Measurements from ENCODE around the gene CNTNAP2.

CNTNAP2 gene

DNA sequence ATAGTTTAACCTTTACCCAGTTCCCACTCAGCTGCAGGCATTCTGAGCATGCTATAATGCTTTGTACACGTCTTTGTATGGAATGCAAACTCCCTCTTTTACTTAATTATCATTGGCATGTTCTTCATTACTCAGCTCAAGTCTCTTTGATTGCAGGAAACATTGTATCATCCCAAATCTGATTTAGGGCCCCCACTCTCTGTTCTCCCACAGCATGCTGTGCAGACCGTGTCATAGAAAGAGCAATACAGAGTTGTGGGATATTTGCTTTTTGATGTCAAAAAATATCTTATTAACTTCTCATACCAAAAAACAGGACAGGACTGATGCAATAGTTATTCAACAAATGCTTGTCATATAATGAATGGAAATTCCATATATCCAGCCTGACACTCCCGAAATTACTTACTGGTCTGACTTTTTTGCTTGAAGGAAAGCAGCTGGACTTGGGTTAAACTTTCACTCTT lies 1392.5 kb downstream of the CNTNAP2 start:
- no peak overlapping the region for H3K4me3 ChIP-seq (ENCODE audit: low read depth, low read length)
- TF ChIP-seq, protein P1, sequence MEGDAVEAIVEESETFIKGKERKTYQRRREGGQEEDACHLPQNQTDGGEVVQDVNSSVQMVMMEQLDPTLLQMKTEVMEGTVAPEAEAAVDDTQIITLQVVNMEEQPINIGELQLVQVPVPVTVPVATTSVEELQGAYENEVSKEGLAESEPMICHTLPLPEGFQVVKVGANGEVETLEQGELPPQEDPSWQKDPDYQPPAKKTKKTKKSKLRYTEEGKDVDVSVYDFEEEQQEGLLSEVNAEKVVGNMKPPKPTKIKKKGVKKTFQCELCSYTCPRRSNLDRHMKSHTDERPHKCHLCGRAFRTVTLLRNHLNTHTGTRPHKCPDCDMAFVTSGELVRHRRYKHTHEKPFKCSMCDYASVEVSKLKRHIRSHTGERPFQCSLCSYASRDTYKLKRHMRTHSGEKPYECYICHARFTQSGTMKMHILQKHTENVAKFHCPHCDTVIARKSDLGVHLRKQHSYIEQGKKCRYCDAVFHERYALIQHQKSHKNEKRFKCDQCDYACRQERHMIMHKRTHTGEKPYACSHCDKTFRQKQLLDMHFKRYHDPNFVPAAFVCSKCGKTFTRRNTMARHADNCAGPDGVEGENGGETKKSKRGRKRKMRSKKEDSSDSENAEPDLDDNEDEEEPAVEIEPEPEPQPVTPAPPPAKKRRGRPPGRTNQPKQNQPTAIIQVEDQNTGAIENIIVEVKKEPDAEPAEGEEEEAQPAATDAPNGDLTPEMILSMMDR (IDR thresholded peaks at IDR 0.05; ENCODE audit: low read depth, low read length): no peak
- in situ Hi-C loops (cut with HindIII; ENCODE audit: low sequenced_read_pairs): no loop called here
- DNase-seq (ENCODE audit: low read depth, low spot score): peak; percentile 45

DNA sequence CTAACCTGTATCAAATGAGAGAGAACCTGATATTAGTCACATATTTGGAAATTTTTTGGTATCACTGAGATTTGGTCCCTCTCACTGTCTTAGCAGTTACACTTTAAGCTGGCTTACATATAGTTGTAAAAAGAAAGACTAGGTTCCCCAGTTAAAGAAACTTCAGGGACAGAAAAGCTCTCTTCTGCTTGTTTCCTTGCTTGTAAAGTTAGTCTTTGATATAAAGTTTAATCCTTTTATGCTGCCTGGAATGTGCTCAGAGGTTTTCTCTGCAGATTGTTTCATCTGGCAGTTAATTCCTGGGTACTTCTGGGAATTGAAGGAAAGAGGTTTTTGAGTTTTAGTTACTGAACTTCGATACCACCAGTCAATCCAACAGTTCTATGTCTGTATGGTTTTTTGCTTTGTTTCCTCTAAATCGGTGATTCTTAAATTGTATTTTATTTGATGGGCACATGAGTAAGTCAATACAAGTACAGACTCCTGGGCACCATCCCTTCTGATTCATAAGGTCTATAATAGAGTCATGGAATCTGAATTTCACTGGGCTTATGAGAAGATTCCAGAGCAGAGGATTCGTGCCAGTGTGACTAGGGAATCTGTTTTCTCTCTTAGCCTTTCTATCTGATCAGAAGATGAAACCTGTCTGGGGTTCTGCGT lies 1393.1 kb downstream of the CNTNAP2 start:
- in situ Hi-C loops (cut with HindIII; ENCODE audit: low sequenced_read_pairs): no loop called here
- TF ChIP-seq, protein P1 (IDR thresholded peaks at IDR 0.05; ENCODE audit: low read depth, low read length): no peak
- H3K4me3 ChIP-seq (ENCODE audit: low read depth, low read length): no peak overlapping the region
- peak; percentile 38 for DNase-seq (ENCODE audit: low read depth, low spot score)

DNA sequence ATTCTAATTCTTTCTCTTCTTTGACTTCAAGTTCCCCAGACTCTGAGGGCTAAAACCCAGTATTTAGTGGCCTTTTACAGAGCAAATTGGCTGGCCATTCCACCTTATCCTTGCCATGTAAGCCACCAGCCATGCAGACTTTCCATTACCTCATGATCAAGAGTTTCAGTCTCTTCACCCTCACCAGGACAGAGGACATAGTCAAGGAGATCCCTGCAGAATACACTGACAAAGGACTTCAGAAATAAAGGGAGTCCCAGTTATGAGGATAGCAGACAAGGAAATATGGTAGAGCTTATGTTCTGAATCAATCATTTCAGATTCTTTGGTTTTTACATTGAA lies 1393.6 kb downstream of the CNTNAP2 start:
- H3K4me3 ChIP-seq (ENCODE audit: low read depth, low read length): no peak overlapping the region
- DNase-seq (ENCODE audit: low read depth, low spot score): no peak
- TF ChIP-seq, protein P1 (IDR thresholded peaks at IDR 0.05; ENCODE audit: low read depth, low read length): no peak
- in situ Hi-C loops (cut with HindIII; ENCODE audit: low sequenced_read_pairs): no loop called here

DNA sequence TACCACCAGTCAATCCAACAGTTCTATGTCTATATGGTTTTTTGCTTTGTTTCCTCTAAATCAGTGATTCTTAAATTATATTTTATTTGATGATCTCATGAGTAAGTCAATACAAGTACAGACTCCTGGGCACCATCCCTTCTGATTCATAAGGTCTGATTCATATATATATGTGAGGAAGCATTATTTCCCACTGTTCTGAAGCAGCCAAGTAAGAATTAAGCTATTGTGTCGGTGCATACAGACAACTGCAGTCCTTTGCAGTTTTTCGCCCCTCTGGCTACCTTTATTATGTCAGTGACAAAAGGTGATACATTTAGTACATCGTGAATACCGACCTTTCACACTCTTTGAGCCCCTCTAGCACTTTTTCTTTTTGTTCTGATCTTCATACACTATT lies 1394.3 kb downstream of the CNTNAP2 start:
- DNase-seq (ENCODE audit: low read depth, low spot score): peak; percentile 73
- no peak overlapping the region for H3K4me3 ChIP-seq (ENCODE audit: low read depth, low read length)
- TF ChIP-seq, protein P1 (IDR thresholded peaks at IDR 0.05; ENCODE audit: low read depth, low read length): no peak
- in situ Hi-C loops (cut with HindIII; ENCODE audit: low sequenced_read_pairs): no loop called here

DNA sequence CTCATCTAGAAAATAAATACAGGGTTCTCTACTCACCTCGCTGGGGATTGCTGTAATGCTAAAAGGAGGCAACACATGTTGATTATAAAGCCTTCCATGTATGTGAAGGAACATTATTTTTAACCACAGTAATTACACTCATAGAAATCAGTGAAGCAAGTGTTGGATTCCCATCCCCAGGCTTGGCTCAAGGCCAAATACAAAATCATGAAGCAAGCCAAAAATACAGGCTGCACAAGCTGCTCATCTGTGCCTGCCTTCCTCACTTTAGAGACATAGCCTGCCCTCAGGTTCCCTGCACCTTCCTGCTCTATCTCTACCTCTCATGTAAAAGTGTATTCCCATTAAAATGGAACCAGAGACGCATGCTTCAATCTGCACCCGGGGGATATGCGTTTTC lies 1396.8 kb downstream of the CNTNAP2 start:
- no peak overlapping the region for H3K4me3 ChIP-seq (ENCODE audit: low read depth, low read length)
- TF ChIP-seq, protein P1 (IDR thresholded peaks at IDR 0.05; ENCODE audit: low read depth, low read length): no peak
- DNase-seq (ENCODE audit: low read depth, low spot score): no peak
- in situ Hi-C loops (cut with HindIII; ENCODE audit: low sequenced_read_pairs): no loop called here

DNA sequence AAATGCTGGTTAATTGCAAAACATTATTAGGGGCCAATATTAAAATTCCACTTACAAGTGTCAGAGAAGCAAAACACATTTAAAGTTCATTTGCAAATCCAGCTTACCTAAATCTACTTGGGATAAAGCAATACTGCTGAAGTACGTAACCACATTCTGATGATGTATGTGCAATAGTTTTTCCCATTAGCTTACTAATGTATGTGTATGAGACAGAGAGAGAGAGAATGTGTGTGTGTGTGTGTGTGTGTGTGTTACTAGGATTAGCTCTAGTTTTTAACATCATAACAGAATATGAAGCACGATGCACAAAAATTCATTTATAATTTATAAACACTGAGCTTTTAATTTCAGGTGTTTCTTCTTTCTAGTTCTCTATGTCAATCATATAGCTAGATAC lies 1399.8 kb downstream of the CNTNAP2 start:
- TF ChIP-seq, protein P1 (IDR thresholded peaks at IDR 0.05; ENCODE audit: low read depth, low read length): no peak
- in situ Hi-C loops (cut with HindIII; ENCODE audit: low sequenced_read_pairs): no loop called here

More for the DNA sequence above, 1399.8 kb downstream of the CNTNAP2 start:
- no peak for DNase-seq (ENCODE audit: low read depth, low spot score)
- H3K4me3 ChIP-seq (ENCODE audit: low read depth, low read length): no peak overlapping the region

Measured in astrocyte of the spinal cord (primary cell).